Kasumi-1 (cell line): ENCODE data around the gene ATP5F1D.

Source experiments
- DNase-seq, 2 experiments: peaks; one replicate each; lab custom pipeline; 2025; lab: John Stamatoyannopoulos, UW

The ATP5F1D gene

DNA sequence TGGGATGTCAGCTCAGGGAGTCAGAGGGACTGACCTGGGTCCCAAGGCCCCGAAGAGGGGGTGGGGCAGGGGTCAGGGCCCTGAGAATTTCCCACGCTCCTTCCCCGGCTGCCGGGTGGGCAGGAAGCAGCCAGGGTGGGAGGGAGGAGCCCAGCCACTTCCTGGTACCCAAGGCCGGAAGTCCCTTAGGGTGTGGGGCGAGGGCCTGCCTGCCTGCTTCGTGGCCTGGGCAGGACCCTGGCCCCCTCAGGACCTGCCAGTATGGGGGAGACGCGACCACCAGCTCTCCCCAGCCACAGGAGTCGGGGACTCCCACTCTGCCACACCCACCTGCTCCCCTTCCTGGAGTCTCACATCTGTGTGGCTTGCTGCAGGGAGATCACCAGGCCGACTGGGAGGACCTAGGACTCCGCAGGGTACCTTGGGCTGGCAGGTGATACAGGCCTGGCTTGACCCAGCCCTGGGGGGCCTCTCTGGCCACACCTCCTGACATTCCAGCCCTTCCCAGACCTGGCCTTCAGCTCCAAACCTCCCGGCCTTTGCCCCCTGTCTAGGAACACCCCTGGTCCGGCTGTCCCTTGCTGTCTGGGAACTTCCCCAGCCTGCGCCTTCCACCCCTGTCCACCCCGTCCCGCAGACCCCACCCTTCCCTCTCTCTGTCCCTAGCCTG, 17.8 kb downstream of the ATP5F1D start:
- DNase-seq: peak; percentile 37 to 46

DNA sequence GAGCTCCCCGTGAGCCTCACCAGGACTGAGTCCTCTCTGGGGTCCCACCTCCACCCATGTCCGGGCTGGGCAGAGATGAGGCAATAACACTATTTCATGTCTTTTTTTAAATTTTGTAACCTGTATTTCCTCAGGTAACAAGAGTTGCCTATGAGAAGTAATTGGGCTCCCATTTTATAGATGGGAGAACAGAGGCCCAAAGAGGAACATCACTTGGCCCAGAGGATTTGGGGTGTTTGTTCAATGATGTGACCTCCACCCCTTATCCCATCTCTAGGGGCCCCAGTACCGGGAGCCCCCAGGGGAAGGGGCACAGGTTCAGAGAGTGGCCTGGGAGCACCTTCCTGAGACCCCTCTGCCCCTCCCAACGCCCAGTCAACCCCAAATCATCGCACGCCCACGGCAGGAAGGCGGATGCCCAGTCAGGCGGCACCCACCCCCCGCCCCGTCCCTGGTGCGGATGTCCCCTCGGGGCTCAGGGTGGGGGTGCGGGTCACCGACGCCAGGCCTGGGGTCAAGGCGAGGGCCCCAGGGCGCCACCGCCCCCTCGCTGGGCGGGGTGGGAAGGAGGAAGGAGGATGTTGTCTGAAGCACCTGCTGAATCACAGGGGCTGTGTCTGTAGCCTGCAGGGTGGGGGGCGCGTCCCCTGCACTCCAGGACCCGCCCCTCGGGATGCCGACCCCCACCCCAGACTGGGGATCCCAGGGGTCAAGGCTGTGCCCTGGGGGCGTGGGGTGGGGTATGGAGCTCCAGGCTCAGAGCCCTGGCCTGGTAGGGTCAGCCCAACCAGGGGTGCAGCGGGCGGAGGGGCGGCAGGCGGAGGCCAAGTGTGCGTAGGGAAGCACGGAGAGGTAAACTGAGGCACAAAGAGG, 18.6 kb downstream of the ATP5F1D start:
- no peak for DNase-seq

DNA sequence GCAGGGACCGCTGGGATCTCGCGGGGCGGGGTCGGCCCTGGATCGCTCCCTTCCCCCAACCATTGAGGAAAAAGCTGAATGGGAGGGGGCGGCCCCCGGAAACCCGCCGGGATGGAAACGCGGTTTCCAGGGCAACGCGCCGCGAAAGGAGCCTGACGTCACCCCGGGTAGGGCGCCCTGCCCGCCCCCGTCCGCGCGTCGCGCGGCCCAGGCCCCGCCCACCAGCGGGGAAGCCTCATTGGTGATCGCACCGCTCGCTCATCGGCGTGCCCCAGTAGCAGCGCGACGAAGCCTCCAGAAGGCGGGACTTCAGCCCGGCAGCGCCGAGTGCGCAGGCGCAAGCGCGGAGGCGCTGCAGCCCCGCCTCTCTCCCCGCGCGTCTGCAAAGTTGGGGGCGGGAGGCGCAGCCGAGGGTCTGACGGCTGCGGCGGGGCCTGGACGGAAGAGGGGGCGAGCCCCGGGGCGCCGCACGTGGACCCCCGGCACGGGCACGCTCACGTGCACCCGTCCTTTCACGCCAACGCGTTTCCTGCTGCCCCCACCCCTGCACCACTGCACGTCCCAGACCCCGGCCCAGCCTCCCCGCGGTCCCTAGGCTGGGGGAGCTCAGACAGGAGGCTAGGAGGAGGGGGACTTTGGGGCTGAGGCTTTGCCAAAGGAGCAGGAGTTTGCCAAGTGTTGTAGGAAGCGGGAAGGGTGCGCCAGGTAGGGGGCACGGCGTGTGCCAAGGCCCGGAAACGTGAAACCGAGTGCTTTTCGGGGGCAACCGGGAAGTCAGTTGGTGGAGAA, 19.4 kb downstream of the ATP5F1D start:
- peak; percentile 86 to 91 for DNase-seq

DNA sequence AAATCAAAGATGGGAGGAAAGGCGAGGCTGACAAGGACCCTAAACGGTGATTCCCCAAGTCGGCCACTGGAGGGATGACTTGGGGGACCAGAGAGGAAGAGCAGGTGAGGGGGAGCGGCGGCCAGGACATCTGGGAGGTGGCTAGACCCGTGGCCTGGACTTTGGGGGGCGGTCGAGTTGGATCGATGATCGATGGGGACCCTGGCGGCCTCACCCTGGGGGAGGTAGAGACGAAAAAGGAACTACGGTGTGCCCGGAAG, 19.9 kb downstream of the ATP5F1D start:
- DNase-seq: peak in 1 of 2 experiments; percentile 24

DNA sequence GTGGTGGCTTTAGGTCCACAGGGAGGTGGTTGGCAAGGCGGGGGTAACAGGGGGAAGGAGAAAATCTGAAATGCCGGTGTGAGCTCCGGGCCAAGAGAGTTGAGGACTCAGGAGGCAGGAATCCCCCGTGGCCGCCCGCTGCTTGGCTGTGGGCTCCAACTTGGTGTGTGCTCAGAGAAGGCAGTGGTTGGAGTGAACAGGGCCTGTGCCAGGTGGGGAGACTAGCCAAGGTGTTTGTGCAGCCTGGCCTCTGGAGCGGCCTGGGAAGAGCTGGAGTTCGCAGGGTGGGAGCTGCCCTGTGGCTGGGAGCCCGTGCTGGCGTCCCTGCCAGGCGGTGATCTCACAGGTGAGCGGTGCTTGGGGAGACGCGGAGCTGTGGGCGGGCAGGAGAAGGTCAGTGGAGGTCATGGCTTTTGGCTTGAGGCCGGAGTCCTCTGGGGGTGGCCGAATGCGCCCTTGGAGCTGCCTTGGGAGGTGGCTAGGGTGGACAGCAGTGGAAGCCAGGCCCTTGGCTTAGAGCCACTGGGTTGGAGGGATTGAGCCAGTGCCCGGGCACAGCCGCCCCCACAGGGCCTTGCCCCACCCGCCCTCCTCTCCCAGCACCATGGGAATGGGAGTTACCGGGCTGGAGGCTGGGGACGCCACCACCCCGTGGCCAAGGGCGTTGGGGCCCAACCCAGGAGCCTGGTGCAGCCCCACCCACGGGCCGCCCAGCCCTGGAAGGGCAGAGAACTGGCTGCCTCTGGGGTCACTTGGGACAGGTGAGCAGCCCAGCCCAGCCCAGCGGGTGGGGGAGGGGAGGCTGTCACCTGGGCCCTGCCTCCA, 20.5 kb downstream of the ATP5F1D start:
- no peak for DNase-seq

DNA sequence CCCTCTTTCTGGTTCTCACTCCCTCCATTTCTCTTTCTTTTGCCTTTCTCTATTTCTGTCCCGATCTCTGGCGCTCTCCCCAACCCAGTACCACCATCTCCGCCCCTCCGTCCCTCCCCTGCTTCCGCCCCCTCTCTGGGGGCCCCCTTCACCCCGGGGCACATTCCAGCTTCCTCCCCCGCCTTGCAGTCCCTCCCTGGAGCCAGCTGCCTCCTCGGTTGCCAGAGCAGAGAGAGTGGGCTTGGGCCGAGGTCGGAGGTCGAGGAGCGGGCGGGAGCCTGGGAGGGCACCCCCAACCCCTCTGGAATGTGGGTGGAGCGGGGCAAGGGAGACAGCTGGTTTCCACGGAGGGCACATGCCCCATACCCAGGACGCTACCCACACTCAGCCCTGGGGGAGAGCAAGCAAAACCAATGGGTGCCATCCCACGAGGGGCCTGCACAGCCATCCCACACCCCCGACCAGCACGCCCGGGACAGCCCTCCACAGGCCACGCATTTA, 21.1 kb downstream of the ATP5F1D start:
- no peak for DNase-seq

DNA sequence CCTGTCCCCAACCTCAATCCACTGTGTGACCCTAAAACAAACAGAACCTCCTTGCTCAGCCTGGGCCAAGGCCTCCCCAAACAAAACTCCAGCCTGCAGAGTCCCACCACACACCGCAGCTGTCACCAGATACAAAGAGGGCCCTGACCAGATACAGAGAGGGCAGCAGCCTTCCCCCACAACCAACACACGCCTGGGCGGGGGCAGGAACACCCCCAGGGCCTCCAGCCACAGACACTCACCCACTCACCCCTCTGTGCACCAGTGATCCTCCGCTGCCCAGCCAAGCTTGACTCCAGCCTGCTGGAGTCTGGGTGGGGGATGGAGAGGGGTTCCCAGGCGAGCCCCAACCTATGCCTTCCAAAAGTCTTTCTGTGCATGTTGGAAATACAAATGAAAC, 21.6 kb downstream of the ATP5F1D start:
- DNase-seq: no peak

DNA sequence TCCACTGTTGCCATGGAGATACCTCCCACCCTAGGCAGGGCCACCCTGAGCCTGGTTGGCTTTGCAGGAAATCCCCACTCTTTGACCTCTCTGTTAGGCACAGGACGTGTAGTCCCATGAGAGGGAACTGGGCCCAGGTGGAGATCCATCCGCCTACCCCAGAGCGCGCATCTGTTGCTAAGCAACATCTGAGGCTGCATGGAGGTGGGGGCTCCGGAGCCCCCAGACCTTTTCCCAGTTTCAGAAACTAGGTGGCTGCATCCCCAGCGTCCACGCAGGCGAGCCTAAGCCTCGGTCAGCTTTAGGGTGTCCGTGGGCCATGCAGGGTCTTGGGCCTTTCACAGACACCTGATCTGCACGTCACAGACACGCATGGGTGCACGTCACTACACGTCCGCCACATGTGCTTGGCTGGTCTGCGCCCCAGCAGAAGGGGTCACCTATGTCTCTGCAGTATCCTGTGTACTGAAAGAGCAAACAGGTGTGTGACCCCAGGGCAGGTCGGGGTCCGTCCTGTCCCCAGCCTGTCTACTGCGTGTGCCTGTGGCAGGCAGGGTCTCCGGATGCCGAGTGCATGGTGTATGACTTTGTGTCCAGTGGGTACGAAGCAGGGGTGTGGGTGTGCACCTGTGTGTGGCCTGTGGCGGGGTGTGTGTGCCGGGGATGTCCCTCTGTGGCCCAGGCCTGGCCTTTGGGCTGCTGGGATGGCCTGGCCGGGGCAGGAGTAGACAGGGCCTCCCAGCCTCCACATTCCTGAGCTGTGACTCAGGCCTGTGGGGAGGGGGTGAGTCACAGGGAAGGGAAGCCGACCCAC, 23.5 kb downstream of the ATP5F1D start:
- DNase-seq: no peak

DNA sequence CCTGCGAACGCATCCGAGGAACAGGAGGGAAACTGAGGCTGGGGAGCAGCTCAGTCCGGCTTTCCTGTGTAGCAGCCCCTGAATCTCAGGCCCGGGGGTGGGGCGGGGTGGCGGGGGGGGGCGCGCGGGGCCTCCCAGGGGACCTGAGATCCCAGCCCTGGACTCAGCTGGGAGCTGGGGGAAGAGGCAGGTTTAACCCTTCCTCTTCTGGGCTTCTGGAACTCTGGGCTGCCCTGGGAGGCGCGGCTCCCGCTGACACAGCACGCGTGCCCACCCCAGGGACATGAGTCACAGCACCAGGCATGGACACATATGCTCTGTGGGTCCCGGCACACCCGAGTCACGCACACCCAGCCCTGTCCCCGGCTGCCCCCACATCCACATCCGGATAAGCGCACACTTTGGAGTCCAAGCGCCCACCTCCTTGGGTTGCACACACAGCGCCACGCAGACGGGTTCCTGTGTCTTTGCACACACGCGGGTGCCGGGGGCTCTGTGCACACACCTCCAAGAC, 24.1 kb downstream of the ATP5F1D start:
- DNase-seq: no peak

DNA sequence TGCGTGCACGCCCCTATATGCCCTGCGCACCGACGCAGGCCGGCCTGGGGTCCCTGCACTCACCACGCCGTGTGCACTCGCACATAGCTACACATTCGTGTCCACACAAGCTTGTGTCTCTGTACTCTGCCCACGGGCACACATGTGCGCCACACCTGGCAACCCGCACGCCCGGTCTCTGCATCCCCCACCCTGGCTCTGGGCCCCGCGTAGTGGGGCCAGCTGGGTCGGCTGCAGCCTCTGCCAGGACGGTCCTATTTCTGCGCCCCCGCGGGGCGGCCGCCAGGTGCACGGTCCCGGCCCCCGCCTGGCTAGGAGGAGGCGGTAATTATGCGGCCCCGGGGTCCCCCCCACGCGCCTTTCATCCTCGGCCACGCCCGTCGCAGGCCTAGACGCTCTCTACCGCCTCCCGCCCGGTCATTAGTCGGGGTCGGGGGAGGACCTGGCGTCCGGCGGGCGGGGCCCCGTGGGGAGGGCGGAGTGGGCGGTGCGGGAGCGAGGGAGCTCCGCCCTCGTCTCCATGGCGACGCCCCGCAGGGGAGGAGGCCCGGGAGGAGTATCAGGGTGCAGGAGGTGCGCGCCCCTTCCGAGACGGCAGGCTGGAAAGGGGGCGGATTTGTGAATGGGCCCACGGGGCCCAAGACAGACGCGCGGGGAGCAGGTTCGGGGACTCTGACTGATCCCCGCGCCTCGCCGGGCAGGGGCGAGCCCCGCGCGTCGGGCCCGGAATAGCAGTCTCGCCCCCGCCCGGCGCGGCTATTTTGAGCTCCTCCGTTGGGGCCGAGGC, 24.8 kb downstream of the ATP5F1D start:
- peak; percentile 52 to 63 for DNase-seq

DNA sequence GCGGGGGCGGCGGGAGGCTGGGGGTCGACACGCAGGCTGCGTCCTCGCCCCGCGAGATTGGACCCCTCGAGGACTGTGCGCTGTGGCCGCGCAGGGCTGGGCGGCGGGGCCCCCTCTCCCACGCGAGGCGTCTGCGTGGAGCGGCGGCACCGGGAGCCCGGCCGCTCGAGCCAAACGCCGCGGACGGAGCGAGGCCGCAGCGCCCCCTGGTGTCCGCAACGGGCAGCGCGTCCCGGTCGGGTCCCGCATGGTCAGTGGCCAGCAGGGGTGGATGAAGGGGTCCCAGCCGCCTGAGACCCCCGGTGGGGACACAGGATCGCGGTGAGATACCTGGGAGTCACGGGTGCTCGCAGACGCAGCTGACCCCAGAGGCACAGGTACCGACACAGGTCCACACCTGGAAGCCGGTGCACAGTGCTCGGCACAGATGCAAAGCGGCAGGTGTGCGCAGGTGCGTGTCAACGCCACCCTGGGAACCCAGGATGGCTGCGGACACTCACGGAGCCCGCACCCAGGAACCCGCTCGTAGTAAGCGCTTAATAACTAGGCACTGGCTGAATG, 25.4 kb downstream of the ATP5F1D start:
- DNase-seq: peak in 1 of 2 experiments; percentile 16

DNA sequence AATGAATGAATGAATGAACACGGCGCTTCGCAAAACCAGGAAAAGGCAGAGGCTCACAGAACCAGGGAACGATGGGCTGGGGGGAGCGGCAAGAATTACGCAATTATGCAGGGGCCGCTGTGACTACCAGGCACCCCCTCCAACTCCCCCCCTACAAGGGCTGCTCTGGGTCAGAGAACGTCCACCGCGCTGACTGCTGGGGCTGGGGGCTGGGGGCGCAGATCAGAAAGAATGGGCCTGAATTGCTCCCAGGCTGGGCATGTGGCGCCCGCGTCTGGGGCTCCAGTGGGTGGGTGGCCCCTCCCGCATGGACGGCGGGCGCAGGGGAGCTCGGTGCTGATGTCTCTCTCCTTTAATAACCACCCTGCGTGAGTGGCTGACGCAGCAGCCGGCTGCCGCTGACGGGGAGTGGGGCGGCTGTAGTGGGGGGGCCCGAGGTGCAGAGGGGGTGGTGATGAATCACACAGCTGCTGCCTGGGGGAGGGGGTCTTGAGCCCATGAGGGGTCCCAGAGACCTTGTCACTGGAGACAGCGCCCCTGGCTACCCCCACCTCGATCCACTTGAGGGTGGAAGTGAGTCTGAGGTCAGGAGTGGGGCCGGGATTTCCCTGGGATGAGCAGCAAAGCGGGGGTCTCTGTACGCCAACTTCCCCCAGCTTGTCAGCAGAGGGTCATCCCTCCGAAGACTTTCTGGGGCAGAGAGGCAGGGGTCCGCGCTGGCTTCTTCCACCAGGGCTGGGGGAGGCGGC, 26.1 kb downstream of the ATP5F1D start:
- no peak for DNase-seq

DNA sequence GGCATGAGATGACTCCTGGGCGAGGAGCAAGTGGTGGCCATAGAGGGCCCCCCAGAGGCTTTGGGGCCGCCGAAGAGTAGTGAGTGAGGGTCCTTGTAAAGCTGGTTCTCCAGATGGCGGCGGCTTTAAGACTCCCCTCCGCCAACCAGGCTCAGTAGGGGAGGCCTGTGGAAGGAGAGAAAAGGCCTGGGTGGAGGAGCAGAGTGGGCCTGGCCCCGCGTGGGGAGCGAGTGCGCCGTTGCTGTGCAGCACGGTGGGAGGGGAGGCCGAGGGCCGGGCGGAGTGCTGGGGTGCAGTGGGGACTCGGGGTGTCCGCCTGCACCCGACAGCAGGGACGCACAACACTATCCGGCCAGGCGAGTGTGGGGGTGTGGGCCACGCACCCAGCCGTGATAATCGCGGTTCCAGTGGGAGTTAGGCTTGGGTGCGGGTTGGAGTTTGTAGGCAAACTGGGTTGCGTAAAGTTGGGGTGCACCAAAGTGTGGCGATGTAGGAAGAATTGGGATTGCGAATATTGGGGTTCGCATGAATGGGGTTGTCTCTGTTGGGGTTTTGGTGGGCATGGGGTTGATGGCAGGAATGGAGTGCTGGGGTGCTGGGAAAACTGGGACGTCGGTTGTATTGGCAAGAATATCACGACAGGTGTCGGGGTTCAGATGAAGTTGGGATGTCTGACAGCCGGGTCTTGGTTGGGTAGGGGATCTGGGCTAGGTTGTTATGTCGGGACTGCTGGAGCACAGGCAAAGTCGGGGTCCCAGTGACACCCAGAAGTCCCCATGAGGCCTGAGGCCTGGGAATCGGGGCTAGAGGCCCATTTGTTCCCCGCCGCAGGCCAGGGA, 26.9 kb downstream of the ATP5F1D start:
- no peak for DNase-seq

DNA sequence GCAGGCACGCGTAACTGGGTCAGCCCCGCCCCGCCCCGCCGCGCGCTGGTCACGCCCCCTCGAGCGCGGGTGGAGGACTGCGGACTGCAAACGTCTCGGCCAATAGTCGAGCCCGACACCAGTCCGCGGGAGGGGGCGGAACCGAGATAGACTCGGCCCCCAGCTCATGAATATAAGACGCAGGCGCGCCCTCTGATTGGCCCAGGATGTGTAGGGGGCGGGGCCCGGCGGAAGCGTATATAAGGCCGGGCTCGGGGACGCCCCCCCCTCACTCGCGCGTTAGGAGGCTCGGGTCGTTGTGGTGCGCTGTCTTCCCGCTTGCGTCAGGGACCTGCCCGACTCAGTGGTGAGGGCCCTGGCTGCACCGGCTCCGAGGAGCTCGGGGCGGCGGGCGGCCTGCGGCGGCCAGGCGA, 27.5 kb downstream of the ATP5F1D start, which contains the start of gene CIRBP:
Gene CIRBP, plus strand, starts transcription at position 268 of the 413 bp plus-strand sequence. CDS start 1,602 bp downstream, outside the sequence.
- peak; percentile 93 to 94 for DNase-seq

DNA sequence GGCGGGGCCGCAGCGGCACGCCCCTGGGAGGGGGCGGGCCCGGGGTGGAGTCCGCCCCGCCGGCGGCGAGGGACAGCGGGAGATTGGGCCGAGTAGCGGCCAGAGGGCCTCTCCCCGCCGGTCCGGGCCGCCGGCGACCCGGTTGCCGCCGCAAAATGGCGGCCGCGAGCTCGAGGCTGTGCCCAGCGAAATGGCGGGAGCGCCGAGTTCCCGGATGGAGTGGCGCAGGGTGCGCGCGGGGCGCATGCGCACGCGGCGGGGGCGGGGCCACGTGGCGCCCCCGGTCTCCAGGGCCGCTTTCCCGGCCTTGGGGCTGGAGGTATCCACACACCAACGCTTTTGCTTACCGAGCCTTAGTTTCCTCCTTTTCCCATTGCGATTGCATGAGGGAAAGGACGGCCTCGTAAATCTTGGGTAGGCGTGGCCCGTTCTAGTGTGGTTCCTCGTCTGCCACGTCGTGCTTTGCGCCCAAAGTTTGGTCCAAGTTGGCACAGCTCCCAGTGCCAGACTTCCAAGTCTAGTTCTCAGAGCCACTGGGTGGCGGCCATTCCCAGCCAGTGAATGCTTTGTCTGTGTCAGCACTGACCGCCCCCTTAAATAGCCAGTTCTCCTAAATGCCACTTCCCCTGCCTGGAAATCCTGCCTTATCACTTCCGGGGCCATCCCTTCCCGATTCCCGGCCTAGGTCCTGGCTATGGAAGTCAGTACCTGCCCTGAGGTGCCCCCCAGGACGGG, 28.1 kb downstream of the ATP5F1D start:
- peak; percentile 49 to 52 for DNase-seq

DNA sequence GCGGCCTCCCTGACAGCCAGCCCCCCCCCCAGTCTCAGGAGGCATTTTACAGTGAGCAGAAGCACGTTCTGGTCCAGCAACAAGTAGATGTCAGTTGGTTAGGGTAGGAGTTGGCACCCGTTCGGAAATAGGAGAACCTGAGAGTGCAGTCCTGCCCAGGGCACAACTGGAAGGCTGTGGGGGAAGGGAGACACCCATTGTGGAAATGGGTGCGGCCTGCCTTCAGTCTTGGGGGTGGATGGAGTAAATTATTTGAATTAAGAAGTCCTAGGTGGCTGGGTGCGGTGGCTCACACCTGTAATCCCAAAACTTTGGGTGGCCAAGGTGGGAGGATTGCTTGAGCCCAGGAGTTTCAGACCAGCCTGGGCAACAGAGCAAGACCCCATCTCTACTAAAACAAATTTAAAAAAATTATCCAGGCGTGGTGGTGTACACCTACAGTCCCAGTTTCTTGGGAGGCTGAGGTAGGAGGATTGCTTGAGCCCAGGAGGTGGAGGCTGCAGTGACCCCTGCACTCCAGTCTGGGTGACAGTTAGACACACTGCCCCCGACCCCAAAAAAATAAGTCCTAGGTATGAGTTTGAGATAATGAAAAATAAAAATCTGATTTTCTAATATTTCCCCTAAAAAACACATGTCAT, 28.8 kb downstream of the ATP5F1D start:
- DNase-seq: no peak
